Measurements from ENCODE around the gene CDKAL1.

Gene CDKAL1

GRCh38 chr6:20838113-20838512 lies 303.9 kb downstream of the CDKAL1 start:
- Histone ChIP-seq H3K4me3 (replicated peaks; ENCODE audit: insufficient read depth, low read length) (no peak overlapping the region), H3K27ac (replicated peaks) (no peak overlapping the region), H3K27me3 (ENCODE audit: insufficient read depth, poor library complexity, severe bottlenecking) (no peaks in the 10 kb centered on the region)
- DNase-seq (ENCODE audit: low read depth in 1 of 2, low spot score in 1 of 2): no peak
- no peak for TF ChIP-seq SPI1 (IDR thresholded peaks at IDR 0.05; ENCODE audit: borderline replicate concordance, low read depth)
- TF ChIP-seq CTCF (IDR thresholded peaks at IDR 0.05; ENCODE audit: insufficient read depth, low read length): no peak
- no peak for TF ChIP-seq REST (IDR thresholded peaks at IDR 0.05; ENCODE audit: insufficient replicate concordance, low read depth)
- TF ChIP-seq GABPA (IDR thresholded peaks at IDR 0.05; ENCODE audit: low read depth): no peak
- no peak for TF ChIP-seq POLR2AphosphoS5 (IDR thresholded peaks at IDR 0.05; ENCODE audit: low read depth)

GRCh38 chr6:20839630-20840029 lies 305.4 kb downstream of the CDKAL1 start:
- no peak overlapping the region for H3K4me3 ChIP-seq (replicated peaks; ENCODE audit: insufficient read depth, low read length)
- TF ChIP-seq CTCF (IDR thresholded peaks at IDR 0.05; ENCODE audit: insufficient read depth, low read length): no peak
- TF ChIP-seq POLR2AphosphoS5 (IDR thresholded peaks at IDR 0.05; ENCODE audit: low read depth): no peak
- TF ChIP-seq SPI1 (IDR thresholded peaks at IDR 0.05; ENCODE audit: borderline replicate concordance, low read depth): no peak
- no peak for TF ChIP-seq GABPA (IDR thresholded peaks at IDR 0.05; ENCODE audit: low read depth)
- no peaks in the 10 kb centered on the region for H3K27me3 ChIP-seq (ENCODE audit: insufficient read depth, poor library complexity, severe bottlenecking)
- DNase-seq (ENCODE audit: low read depth in 1 of 2, low spot score in 1 of 2): no peak
- H3K27ac ChIP-seq (replicated peaks): no peak overlapping the region

GRCh38 chr6:20840675-20841074 lies 306.4 kb downstream of the CDKAL1 start:
- Histone ChIP-seq H3K27me3 (ENCODE audit: insufficient read depth, poor library complexity, severe bottlenecking) (no peaks in the 10 kb centered on the region), H3K27ac (replicated peaks) (no peak overlapping the region), H3K4me3 (replicated peaks; ENCODE audit: insufficient read depth, low read length) (no peak overlapping the region)
- TF ChIP-seq GABPA (IDR thresholded peaks at IDR 0.05; ENCODE audit: low read depth) (no peak), POLR2AphosphoS5 (IDR thresholded peaks at IDR 0.05; ENCODE audit: low read depth) (no peak), SPI1 (IDR thresholded peaks at IDR 0.05; ENCODE audit: borderline replicate concordance, low read depth) (no peak), REST (IDR thresholded peaks at IDR 0.05; ENCODE audit: insufficient replicate concordance, low read depth) (no peak), CTCF (IDR thresholded peaks at IDR 0.05; ENCODE audit: insufficient read depth, low read length) (no peak)
- DNase-seq (ENCODE audit: low read depth in 1 of 2, low spot score in 1 of 2): no peak

- no peaks in the 10 kb centered on the region for H3K27me3 ChIP-seq (ENCODE audit: insufficient read depth, poor library complexity, severe bottlenecking)
- DNase-seq (ENCODE audit: low read depth in 1 of 2, low spot score in 1 of 2): no peak
- no peak overlapping the region for H3K4me3 ChIP-seq (replicated peaks; ENCODE audit: insufficient read depth, low read length)
- TF ChIP-seq SPI1 (IDR thresholded peaks at IDR 0.05; ENCODE audit: borderline replicate concordance, low read depth) (no peak), POLR2AphosphoS5 (IDR thresholded peaks at IDR 0.05; ENCODE audit: low read depth) (no peak), REST (IDR thresholded peaks at IDR 0.05; ENCODE audit: insufficient replicate concordance, low read depth) (no peak), GABPA (IDR thresholded peaks at IDR 0.05; ENCODE audit: low read depth) (no peak), CTCF (IDR thresholded peaks at IDR 0.05; ENCODE audit: insufficient read depth, low read length) (no peak)
- no peak overlapping the region for H3K27ac ChIP-seq (replicated peaks)
Observed at GRCh38 chr6:20841806-20842205, 307.5 kb downstream of the CDKAL1 start.
